Common myeloid progenitor, CD34-positive (primary cell): ENCODE measurements around the gene NPAS3.

Experiments used
- CTCF ChIA-PET: fragments of 350-600 bp; sonication (Branson Sonifier 250); formaldehyde crosslinking; loops from one replicate; lab custom pipeline; 2021; ENCODE audit warnings: antibody characterized with exemption; lab: Charles Lee
- POLR2A ChIA-PET: fragments of 350-600 bp; sonication (Branson Sonifier 250); formaldehyde crosslinking; loops from one replicate; lab custom pipeline; 2021; ENCODE audit warnings: antibody characterized with exemption; lab: Charles Lee
- DNase-seq, 3 donors: peaks; one replicate each; pipeline versions ENCODE4 v3.0.0 to v3.0.0-alpha.2; 2013
- H3K27ac ChIP-seq, 2 experiments: 1 replicate in 1 of 2; 2 replicates in 1 of 2; pipeline ENCODE4 v1.7.0; 2013; ENCODE audit warnings: inconsistent platforms in 2 of 2, low read length in 2 of 2, mild to moderate bottlenecking in 2 of 2, low read depth in 1 of 2, moderate library complexity in 1 of 2; ENCODE audit not compliant: severe bottlenecking in 2 of 2, insufficient read depth in 1 of 2, poor library complexity in 1 of 2
- H3K27me3 ChIP-seq, 5 experiments: replicated peaks in 2 of 5; 1 replicate in 3 of 5; 2 replicates in 2 of 5; pipeline versions ENCODE4 v1.6.1 to v1.7.0; 2013; ENCODE audit warnings: low read length in 4 of 5, mild to moderate bottlenecking in 2 of 5, moderate library complexity in 2 of 5, inconsistent platforms in 1 of 5; ENCODE audit not compliant: insufficient read depth in 5 of 5, control insufficient read depth in 4 of 5
- H3K36me3 ChIP-seq, 4 experiments: 1 replicate in 2 of 4; 2 replicates in 2 of 4; pipeline versions ENCODE4 v1.6.1 to v1.7.0; 2013; ENCODE audit warnings: low read length in 3 of 4, control low read depth in 1 of 4, mild to moderate bottlenecking in 1 of 4; ENCODE audit not compliant: control insufficient read depth in 4 of 4, insufficient read depth in 4 of 4
- H3K4me1 ChIP-seq, 4 experiments: 1 replicate in 3 of 4; 2 replicates in 1 of 4; pipeline versions ENCODE4 v1.6.1 to v1.7.1; 2013; ENCODE audit warnings: low read length in 3 of 4, mild to moderate bottlenecking in 3 of 4, control low read depth in 1 of 4, inconsistent platforms in 1 of 4, moderate library complexity in 1 of 4; ENCODE audit not compliant: control insufficient read depth in 4 of 4, insufficient read depth in 4 of 4; ENCODE audit errors: control extremely low read depth in 1 of 4
- H3K4me3 ChIP-seq, 7 experiments: 1 replicate in 4 of 7; 2 replicates in 3 of 7; pipeline versions ENCODE4 v1.5.1 to v1.7.0; 2013; ENCODE audit warnings: mild to moderate bottlenecking in 7 of 7, low read length in 6 of 7, moderate library complexity in 6 of 7, inconsistent platforms in 2 of 7, low read depth in 2 of 7, control low read depth in 1 of 7; ENCODE audit not compliant: insufficient read depth in 4 of 7, control insufficient read depth in 1 of 7; ENCODE audit errors: extremely low read depth in 1 of 7
- H3K9me3 ChIP-seq, 5 experiments: 1 replicate in 4 of 5; 2 replicates in 1 of 5; pipeline versions ENCODE4 v1.6.1 to v1.7.1; 2013; ENCODE audit warnings: low read length in 4 of 5, mild to moderate bottlenecking in 2 of 5, inconsistent platforms in 1 of 5, low read depth in 1 of 5, moderate library complexity in 1 of 5; ENCODE audit not compliant: control insufficient read depth in 4 of 5, insufficient read depth in 2 of 5; ENCODE audit errors: control extremely low read depth in 1 of 5
- WGBS: methylation state at CpG from one replicate; pipeline ENCODE4 v1.1.5; 2013; ENCODE audit not compliant: insufficient coverage; 5-methylcytosine and 5-hydroxymethylcytosine counted together

NPAS3 gene

GRCh38 chr14:33529787-33530757, 591.4 kb downstream of the NPAS3 start:
- POLR2A ChIA-PET = no interaction called here
- Histone ChIP-seq H3K4me1 (no peaks in the 10 kb centered on the region), H3K36me3 (no peaks in the 10 kb centered on the region), H3K9me3 (no peaks in the 10 kb centered on the region), H3K27me3 (no peaks in the 10 kb centered on the region), H3K4me3 (no peak overlapping the region), H3K27ac (no peak overlapping the region)
- no peak for DNase-seq
- 100% methylated on average over 5 of the region's 11 CpGs for WGBS
- CTCF ChIA-PET = no interaction called here

- Histone ChIP-seq H3K27ac (no peak overlapping the region), H3K27me3 (no peaks in the 10 kb centered on the region), H3K9me3 (no peaks in the 10 kb centered on the region), H3K4me1 (no peaks in the 10 kb centered on the region), H3K4me3 (no peak overlapping the region), H3K36me3 (no peaks in the 10 kb centered on the region)
- no peak for DNase-seq
- ChIA-PET CTCF (no interaction called here), POLR2A (no interaction called here)
- 100% methylated on average over 1 of the region's 3 CpGs for WGBS
Measured at GRCh38 chr14:33532553-33532952, 593.9 kb downstream of the NPAS3 start.

GRCh38 chr14:33534104-33534503, 595.4 kb downstream of the NPAS3 start:
- DNase-seq = no peak
- no peak overlapping the region for H3K27ac ChIP-seq
- no peaks in the 10 kb centered on the region for H3K9me3 ChIP-seq
- H3K4me3 ChIP-seq = no peak overlapping the region
- POLR2A ChIA-PET = no interaction called here
- no peaks in the 10 kb centered on the region for H3K36me3 ChIP-seq
- 86% methylated on average over 1 of the region's 2 CpGs for WGBS
- no peaks in the 10 kb centered on the region for H3K4me1 ChIP-seq
- CTCF ChIA-PET = interaction anchor here (0.7 kb wide), 1 partner anchor 927 kb away, joined by 3 read pairs; no protein-coding TSS in a partner anchor
- no peaks in the 10 kb centered on the region for H3K27me3 ChIP-seq

GRCh38 chr14:33534632-33535031, 596.0 kb downstream of the NPAS3 start:
- DNase-seq = no peak
- 96% methylated on average over 5 of the region's 6 CpGs for WGBS
- no peaks in the 10 kb centered on the region for H3K36me3 ChIP-seq
- no peak overlapping the region for H3K27ac ChIP-seq
- H3K27me3 ChIP-seq = no peaks in the 10 kb centered on the region
- ChIA-PET POLR2A (no interaction called here), CTCF (no interaction called here)
- H3K4me3 ChIP-seq = no peak overlapping the region
- H3K9me3 ChIP-seq = no peaks in the 10 kb centered on the region
- no peaks in the 10 kb centered on the region for H3K4me1 ChIP-seq

- H3K4me3 ChIP-seq = no peak overlapping the region
- H3K4me1 ChIP-seq = no peaks in the 10 kb centered on the region
- no peaks in the 10 kb centered on the region for H3K27me3 ChIP-seq
- ChIA-PET CTCF (interaction anchor here (0.5 kb wide), 1 partner anchor 955 kb away, joined by 3 read pairs; no protein-coding TSS in a partner anchor), POLR2A (no interaction called here)
- H3K27ac ChIP-seq = no peak overlapping the region
- no peak for DNase-seq
- H3K9me3 ChIP-seq = no peaks in the 10 kb centered on the region
- no peaks in the 10 kb centered on the region for H3K36me3 ChIP-seq
- WGBS = 60% methylated on average over 1 of the region's 3 CpGs
Measured at GRCh38 chr14:33539918-33540357, 601.3 kb downstream of the NPAS3 start.

GRCh38 chr14:33541171-33541570, 602.5 kb downstream of the NPAS3 start:
- 100% methylated on average over 1 of the region's 2 CpGs for WGBS
- Histone ChIP-seq H3K27me3 (no peaks in the 10 kb centered on the region), H3K9me3 (no peaks in the 10 kb centered on the region), H3K27ac (no peak overlapping the region), H3K36me3 (no peaks in the 10 kb centered on the region), H3K4me1 (no peaks in the 10 kb centered on the region), H3K4me3 (no peak overlapping the region)
- DNase-seq = no peak
- CTCF ChIA-PET = no interaction called here
- POLR2A ChIA-PET = no interaction called here
